ENCODE data around the gene MTA3.

DNA sequence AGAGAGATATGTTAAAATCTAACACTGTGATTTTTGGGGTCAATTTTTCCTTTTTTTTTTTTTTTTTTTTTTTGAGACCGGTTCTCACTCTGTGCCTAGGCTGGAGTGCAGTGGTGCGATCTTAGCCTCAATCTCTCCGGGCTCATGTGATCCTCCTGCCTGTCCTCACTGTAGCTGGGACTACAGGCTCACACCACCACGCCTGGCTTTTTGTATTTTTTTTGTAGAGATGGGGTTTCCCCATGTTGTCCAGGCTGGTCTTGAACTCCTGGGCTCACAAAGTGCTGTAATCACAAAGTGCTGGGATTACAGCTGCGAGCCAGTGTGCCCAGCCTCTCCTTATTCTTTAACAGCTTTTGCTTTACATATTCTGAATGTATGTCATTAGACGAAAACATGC is 226.8 kb downstream of the MTA3 start:
- TF ChIP-seq, protein P1, sequence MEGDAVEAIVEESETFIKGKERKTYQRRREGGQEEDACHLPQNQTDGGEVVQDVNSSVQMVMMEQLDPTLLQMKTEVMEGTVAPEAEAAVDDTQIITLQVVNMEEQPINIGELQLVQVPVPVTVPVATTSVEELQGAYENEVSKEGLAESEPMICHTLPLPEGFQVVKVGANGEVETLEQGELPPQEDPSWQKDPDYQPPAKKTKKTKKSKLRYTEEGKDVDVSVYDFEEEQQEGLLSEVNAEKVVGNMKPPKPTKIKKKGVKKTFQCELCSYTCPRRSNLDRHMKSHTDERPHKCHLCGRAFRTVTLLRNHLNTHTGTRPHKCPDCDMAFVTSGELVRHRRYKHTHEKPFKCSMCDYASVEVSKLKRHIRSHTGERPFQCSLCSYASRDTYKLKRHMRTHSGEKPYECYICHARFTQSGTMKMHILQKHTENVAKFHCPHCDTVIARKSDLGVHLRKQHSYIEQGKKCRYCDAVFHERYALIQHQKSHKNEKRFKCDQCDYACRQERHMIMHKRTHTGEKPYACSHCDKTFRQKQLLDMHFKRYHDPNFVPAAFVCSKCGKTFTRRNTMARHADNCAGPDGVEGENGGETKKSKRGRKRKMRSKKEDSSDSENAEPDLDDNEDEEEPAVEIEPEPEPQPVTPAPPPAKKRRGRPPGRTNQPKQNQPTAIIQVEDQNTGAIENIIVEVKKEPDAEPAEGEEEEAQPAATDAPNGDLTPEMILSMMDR (IDR thresholded peaks at IDR 0.05) = no peak
- no peak for TF ChIP-seq POLR2A (IDR thresholded peaks at IDR 0.05)
